Activated CD4-positive, alpha-beta T cell treated with anti-CD3 and anti-CD28 coated beads, Interleukin-2, Interleukin-4, amounts not matched to agents 100 ng/mL and 50 ng/mL, durations not matched to agents 16 hours and 8 hours (primary cell): Measurements from ENCODE around the gene ASB4.
A peak's percentile ranks its signal among the peaks of the same experiment; 100 is the strongest.
"Not testable (repeated sequence)": the region's sequence is repeated elsewhere in the genome, so short reads cannot be mapped to it uniquely, and the experiment has no call there.

ENCODE experiments used
- DNase-seq: peaks from one replicate; pipeline ENCODE4 v3.0.0-alpha.2; 2020; ENCODE audit warnings: low spot score

The ASB4 gene

DNA sequence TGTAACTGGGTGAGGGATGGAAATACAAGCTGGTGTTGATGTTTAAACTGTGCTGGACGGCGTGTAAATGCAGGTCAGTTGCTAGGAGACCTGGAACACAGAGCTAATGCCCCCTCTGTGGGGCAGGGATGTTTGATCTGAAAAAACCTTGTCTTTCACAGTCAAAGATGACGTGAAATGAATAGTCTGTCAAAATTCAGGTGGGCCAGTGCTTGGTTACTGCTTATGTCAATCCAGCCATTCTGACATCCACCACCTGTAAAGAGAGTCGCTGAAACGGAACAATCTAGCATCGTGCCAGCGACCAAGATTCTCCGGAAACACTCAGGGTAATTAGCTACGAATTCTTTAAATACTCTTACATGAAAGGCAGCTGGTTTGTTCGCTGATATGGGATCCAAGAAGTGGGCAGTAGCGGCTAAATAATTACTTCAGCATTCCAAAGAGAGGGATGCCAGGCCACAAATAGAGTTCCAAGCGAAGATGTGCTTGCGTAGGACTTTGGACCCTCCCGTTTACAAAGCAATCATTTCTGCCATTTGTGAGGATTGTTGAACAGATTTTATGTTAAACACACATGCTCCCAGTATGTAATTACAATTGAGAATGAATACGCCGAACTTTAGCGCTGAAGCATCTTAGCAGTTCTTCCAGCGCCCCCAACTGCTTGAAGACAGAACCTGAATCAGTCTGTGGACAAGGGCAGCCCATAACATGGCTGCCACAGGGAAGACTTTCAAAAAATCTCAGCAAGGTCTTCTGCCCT lies 7.3 kb upstream of the ASB4 start:
- no peak for DNase-seq

DNA sequence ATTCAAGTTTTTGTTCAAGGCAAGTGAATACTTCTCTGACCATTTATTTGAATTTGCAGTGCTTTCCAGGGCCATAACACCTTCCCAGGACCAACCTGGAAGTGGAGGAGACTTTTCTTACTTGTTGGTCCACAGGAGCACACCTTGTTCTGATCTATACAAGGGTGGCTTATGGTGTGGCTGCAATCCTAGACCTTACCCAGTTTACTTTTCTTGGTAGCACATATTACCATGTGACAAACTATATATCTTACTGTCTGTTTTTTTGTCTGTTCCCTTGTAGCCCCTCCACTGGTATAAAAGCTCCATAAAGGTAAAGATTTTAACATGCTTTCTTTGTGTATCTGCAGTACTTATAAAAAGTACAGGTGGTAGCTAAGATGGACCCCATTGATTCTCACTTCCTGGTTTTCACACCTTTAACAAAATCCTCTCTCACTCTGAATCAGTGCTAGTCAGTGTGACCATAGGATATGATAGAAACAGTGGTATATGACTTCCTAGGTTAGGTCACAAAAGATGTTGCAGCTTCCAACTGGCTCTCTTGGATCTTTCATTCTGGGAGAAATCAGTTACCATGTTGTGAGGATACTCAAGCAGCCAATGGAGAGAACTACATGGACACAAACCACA lies 5.6 kb upstream of the ASB4 start:
- DNase-seq, result no peak

DNA sequence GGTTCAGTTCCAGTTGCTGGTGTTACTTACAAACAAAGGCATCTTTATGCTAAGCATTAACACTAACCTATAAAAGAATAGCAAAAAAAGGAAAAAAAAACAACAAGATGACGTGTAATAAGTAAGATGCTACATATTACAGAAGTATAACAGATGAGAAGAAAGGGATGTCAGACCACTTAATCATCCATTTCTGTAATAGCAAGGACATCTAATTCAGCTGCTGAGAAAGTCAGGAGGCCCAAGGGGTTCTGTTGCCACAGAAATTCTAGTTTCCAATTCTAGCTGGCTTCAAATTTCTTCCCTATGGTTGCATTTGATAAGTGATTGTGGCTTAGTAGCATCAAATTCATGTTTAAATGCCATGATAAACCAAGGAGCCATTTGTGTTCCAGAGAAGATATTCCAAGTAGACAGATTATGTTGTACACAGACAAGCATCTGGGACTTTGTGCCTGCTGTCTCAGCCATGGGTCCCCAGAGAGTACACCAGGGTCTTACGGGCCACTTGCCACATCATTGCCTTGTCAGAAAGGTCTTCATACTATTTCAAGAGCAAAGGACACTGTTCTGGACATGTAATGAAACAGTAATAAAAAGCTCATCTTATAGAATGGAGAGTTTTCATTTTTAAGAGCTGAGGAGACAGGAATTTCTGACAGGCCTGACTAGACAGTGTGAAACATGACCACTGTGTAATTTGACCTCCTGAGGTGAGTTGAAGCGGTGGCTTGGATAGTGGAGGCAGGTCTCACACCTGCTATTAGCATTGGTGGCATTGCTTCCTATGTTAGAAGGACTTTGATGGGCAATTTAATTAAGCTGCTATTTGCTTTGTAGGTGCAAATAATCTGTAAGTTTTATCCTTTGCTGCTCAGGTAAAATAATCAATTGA lies 4.2 kb upstream of the ASB4 start:
- DNase-seq, result no peak

DNA sequence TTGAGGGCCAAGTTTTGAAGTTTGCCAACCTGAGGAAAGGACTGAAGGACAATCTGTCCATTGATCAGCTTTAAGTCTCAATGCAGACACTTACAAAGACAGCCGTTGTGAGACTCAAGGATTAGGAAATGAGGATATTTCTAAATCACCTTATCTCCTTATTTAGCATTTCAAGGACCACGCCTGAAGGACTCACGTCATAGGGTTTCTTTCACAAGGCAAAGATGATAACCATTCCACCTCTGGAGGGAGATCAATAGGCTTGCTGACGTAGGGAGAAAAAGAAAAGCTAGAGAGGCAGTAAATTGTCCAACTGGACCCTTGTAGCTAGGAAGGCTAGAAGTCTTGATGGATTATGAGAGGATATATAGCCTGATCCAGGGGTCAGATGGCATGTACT lies 3.3 kb upstream of the ASB4 start:
- no peak for DNase-seq

DNA sequence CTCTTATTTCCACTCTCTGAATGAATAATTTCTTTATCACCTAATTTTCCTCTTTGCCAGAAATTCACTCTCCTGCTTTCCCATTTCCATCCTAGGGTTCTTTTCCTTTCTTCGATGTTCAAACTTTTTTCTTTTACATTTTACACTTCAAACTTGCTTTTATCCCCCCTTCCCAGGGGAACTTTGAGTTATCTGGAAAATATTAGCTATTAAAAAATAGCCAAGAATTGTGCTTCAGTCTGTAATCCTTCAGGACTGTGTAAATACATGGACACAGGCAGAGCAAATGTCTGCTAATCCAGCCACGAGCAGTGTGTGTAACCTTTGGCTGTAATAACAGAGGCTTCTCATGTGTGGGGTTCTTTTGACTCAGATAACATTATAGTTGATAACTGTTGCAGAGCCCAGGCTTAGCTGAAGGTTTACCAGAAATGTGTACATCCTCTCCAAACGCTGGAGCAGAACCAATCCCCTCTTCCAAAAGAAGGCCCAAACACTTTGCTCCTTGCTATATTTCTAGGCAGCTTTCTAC lies 4.6 kb downstream of the ASB4 start:
- no peak for DNase-seq

DNA sequence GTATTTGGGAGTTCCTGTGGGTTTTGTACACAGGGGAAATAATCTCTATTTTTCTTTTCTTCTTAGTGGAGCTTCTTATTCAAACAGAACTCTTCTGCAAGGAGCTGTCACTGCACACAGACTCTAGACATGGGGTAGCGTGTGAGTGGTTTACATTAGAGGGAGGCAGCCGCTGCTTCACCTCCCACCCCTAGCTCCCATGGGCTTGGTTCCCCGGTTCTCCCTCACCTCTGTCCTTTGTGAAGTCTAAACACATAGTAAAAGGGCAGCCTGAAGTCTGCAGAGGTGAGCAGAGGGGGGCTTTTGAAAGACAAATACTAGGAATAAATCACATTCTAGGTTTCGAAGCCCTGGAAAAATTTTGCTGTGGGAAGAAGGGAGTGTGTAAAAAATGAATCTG lies 5.5 kb downstream of the ASB4 start:
- DNase-seq, result no peak

DNA sequence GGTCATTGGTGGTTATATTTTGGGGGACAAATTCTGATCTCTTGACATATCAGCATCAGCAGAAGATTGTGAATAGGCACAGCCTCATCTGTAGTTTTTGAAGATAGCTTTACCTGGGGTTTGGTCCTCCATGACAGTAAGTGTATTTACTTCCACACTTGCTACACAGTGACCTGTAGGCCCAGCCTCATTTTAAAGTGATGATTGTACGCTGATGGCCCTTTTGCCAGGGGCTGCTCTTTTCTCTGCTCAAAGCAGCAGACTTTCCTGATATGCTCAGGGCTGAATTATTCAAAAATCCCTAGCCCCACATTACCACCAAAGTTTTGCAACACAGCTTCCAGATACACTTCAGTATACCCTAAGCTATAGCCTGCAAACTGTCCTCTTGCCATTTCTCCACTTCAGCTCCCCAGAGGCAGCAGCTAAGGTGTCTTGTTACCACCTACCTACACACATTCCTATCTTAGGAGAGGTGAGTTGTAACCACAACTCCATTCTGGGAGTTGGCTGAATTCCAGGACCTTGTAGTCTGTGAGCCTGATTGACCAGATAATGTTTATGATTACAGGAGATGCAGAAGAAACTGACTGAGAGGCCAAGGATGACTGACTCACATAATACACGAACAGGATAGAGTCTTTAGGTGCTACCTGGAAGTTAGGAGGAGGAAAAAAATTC lies 6.0 kb downstream of the ASB4 start:
- DNase-seq, result no peak

DNA sequence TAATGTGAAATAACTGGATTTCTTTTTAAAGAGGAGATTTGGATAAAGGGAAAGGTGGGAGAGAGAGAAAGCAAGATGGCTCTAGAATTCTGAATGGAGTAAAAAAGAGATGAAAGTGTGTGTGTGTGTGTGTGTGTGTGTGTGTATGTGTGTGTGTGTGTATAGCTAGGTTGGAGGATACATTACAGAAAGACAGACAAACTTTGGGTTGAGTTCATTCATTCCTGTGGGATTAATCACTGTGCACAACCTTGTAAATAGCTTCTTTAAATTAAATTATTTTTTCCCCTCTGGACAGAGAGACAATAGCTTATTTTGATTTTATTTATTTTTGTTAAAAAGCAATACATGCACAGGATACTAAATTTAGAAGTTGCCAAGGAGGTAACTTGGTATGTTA lies 7.5 kb downstream of the ASB4 start:
- DNase-seq, result no peak

DNA sequence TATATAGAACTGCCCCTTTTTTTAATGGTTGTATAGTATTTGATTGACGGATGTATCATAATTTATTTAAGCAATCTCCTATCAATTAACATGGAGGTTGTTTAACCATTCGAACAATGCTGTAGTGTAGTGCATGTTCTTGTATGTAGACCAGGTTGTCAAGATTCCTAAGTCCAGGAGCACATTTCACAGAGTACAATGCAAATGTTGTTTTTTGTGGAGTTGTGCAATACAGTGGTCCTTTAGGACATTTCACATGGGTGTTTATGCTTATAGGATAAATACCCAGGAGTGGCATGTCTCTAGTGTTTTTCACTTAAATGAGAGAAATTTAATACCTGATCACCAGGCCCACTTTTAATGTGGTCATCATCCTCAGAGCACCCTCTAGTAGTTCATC lies 8.1 kb downstream of the ASB4 start:
- DNase-seq, result no peak

DNA sequence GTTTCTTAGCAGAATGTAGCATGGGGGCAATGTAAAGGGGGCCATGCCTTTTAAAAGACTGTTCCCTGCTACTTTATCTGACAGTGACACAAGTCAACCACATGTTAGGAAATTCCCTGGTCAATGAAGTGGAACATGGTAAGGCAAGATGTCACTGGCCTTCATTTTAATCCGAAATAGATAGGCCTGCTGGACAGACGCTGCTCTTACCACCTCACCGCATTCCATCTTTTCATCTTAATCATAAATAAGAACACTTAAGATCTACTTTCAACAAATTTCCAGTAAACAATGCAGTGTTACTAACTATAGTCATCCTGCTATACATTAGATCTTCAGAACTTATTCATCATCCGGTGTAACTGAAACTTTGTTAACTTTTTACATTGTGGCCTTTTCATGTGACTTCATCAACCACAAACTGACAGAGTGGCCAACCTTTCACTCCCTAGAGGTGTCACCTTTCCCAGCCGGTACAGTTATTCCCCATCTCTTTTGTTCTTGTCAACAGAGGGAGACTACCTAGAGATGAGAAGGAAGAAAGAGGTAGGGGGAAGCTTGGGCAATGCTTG lies 15.6 kb downstream of the ASB4 start:
- peak; percentile 87 for DNase-seq

DNA sequence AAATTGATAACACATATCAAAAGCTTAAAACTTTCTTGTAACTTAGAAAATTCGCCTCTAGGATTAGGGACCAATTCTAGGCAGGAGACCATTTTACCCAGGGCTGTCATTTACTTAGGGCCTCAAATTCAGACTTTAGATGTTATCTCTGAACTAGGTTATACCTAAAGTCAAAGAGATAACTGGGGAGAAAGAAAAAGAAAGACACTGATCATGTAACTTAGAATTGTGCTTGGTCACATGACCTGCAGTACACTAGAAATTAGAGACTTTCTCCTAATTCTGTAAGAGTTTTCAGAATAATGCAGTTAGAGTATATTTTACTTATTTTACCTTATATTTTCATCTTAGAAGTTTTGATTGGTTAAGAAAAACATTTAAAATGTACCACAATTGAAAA lies 16.7 kb downstream of the ASB4 start:
- no peak for DNase-seq

DNA sequence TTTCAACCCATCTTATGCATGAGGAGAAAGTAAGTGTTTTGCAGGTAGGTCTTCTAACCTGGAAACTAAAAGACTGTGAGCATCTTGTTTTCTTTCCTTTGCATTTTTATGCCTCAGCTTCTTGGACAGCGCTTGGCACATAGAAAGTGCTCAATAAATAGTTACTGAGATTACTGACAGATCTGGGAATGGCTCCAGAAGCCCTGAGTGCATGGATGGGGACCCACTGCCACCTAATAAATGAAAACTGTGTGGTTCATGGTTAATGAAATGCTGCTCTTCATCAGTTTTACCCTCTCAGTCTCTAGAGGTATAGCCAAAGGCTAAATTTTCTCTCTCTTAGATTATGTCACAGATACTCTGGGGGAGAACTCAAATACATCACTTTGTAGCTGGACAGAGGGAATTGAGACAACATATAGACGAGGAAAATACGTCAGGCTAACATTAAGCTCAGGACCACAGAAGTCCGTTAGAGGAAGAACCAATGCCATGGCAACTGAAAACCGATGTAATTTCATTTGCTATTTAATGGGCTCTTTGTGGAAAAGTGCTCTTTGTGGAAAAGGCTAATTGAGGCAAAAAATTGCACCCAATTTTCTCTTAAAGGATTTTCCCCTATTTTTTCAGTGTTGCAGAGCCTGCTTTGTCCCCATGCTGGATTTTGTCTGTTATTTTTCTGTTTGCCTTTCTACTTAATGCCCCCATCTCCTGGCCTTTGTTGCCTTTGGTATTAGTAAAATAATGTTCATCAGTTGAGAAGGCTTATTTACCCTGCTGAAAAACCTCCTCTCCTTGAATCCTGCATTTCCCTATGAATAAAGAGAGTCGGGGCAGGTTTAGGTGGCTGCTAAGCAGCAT lies 17.8 kb downstream of the ASB4 start:
- no peak for DNase-seq

DNA sequence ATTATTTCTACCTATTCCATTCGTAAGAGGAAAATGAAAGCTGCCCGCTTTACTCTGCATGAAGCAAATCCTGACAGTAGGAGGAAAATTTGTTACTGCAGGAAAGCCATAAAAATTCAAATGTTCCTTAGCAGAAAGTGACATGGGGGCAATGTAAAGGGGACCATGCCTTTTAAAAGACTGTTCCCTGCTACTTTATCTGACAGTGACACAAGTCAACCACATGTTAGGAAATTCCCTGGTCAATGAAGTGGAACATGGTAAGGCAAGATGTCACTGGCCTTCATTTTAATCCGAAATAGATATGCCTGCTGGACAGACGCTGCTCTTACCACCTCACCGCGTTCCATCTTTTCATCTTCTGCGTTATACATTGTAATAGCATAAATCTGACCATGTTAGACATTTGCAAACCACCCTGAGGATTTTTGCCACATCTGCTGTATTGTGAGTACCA lies 18.4 kb downstream of the ASB4 start:
- DNase-seq, result not testable (repeated sequence)

DNA sequence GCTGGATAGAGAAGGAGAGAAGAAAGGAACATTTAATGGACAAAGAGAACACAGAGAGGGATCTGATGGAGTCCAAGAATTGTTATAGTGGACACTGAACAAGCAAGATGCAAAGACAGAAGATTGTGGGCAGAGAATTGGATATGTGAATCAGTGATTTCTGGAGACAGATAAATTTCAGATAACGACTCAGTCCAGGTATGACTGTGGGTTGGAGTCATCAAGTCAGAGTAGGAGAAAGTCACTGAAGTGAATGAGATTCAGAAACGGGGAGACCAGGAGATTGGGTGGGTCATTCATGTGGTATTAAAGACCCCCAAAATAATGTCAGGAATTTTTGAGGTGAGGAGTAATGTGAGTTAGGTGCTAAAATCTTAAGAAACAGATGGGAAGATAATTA lies 23.0 kb downstream of the ASB4 start:
- DNase-seq, result peak; percentile 42

DNA sequence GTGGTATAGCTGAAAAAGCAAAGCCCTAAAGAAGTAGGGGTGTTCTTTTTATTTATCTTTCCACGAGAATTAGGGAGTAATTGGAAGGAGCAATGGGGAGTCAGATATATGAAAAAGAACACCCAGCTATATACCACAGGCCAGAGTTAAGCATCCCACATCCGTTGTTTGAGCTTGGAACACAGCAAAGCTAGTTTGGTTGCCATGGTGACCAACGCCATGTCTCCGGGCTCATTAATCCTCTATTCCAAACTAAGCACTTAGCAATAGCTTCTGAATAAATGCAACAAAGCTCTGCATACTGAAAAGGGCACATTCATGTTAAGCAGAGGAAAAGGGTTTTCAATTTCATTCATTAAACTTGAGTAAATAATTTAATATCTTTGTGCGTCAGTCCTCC lies 23.5 kb downstream of the ASB4 start:
- peak; percentile 47 for DNase-seq

DNA sequence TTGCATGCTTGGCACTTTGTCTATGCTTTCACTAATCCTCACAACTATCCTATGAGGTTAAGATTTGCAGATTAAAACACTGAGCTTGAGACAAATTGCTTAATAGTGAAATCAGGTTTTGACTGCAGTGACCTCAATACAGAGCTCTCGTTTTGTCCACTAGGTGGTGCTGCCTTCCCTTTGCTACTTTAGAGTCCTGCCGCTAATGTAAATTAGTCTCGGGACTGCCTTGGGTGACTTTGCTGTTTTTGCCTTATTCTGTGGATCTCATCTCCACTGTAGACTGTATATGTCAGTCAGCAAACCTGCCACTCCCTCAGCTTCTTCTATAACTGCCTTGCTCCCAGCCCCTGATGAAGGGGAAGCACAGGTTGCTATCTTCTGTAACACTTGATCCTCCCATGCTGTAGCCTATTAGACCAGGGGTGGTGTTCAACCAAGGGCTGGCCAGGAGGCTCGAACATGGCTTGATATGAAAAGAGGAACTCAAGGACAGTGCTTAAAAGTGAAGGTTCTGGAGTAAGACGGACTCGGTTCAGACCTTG lies 26.0 kb downstream of the ASB4 start:
- DNase-seq, result peak; percentile 83

DNA sequence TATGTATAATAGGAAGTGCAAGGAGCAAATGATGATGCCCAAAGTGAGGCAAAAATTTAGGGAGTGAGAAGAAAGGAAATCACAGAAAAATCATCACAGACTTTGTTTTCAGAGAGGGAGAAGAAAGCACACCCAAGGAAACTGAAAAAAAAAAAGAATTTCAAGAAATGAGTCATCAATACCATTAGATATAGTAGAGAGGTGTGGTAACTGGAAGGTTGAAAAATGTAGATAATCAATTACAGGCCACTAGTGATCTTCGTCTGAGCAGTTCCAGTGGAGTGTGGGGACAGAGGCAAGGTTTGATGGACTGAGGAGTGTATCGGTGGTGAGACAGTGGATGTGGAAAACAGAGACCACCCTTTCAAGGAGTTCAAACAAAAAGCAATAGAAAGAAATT lies 31.7 kb downstream of the ASB4 start:
- DNase-seq, result no peak

DNA sequence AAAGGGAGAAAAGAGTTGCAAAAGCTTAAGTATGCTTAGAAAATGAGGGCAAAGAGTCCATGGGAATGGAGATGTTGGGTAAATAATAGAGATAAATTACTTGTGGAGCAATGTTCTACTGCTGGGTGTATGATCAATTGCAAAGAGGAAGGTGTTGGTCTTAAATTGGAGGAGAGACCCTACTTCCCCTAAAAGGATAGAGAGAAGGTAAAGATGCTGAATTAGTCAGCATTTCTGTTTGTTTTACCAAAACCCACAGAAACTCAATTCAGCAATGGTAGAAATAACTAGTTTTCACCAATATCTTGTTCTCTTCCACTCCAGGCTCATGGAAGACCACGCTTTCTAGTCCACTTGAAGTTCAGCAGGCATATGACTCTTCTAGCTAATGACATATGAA lies 32.1 kb downstream of the ASB4 start:
- no peak for DNase-seq

DNA sequence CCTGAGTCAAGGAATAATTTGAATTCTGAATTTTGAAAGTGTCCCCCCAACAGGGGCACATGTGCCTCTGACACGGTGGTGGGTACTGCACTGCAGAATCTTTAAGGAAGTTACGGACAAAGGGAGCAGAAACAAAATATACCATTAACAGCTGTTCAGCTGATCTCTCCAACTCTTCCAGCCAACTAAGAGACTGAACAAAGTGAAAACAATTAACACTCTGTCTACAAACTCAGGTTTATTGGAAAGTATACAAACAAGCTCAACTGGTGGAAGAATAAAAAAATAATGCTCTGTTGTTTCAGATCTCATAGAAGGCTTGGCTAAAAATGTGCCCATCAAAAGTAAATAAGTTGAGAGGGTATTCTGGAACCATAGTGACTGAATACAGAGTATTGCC lies 34.4 kb downstream of the ASB4 start:
- DNase-seq, result no peak

DNA sequence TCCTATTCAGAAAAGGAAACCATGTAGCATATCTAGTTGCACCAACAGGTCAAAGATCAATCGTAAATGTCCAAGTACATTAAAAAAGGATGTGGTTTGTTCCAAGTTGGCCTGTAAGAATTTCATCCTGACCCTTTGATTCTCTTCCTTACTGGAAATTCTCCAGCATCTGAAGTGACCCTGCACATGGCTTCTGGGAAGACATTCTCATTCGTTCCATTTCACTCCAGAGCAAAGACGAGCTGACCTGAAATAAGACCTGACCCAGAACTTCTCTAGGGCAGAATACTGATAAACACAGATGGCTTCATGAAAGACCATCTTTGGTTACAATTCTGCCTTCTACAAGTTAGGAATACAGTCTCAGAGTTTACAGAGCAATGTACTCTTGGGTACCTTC lies 39.8 kb downstream of the ASB4 start:
- no peak for DNase-seq
